ENCODE results near the gene SYNGR4.
"Not testable (repeated sequence)": the region's sequence is repeated elsewhere in the genome, so short reads cannot be mapped to it uniquely, and the experiment has no call there.

Gene SYNGR4

GRCh38 chr19:48371367-48371766 is 7.2 kb downstream of the SYNGR4 start:
- DNase-seq (ENCODE audit: low read depth) = no peak

DNA sequence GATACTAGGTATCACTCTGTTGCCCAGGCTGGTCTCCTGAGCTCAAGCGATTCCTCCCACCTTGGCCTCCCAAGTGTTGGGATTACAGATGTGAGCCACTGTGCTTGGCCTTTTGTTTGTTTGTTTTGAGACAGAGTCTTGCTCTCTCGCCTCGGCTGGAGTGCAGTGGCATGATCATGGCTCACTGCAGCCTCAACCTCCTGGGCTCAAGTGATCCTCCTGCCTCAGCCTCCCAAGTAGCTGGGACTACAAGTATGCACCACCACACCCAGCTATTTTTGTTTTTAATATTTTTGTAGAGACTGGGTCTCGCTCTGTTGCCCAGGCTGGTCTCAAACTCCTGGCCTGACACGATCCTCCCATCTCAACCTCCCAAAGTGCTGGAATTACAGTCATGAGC is 7.6 kb downstream of the SYNGR4 start:
- DNase-seq (ENCODE audit: low read depth) = not testable (repeated sequence)

- no peak for DNase-seq (ENCODE audit: low read depth)
These were observed 8.7 kb downstream of the SYNGR4 start for GRCh38 chr19:48372904-48373303.

DNA sequence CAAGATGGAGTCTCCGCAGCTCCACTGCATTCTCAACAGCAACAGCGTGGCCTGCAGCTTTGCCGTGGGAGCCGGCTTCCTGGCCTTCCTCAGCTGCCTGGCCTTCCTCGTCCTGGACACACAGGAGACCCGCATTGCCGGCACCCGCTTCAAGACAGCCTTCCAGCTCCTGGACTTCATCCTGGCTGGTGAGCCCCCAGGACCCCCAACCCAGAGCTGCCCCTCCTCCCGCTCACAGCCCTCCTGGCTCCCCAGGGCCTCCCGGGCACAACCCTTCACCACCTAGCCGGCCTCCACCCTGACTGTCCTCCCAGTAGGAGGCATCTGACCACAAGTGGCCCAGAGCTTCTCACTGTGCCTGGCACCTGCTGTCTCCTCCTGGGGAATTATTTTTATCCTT is 9.4 kb downstream of the SYNGR4 start:
- DNase-seq (ENCODE audit: low read depth) = no peak

- no peak for DNase-seq (ENCODE audit: low read depth)
These were observed 14.0 kb downstream of the SYNGR4 start for GRCh38 chr19:48378194-48378570.

GRCh38 chr19:48379058-48379457 is 14.9 kb downstream of the SYNGR4 start:
- no peak for DNase-seq (ENCODE audit: low read depth)

DNA sequence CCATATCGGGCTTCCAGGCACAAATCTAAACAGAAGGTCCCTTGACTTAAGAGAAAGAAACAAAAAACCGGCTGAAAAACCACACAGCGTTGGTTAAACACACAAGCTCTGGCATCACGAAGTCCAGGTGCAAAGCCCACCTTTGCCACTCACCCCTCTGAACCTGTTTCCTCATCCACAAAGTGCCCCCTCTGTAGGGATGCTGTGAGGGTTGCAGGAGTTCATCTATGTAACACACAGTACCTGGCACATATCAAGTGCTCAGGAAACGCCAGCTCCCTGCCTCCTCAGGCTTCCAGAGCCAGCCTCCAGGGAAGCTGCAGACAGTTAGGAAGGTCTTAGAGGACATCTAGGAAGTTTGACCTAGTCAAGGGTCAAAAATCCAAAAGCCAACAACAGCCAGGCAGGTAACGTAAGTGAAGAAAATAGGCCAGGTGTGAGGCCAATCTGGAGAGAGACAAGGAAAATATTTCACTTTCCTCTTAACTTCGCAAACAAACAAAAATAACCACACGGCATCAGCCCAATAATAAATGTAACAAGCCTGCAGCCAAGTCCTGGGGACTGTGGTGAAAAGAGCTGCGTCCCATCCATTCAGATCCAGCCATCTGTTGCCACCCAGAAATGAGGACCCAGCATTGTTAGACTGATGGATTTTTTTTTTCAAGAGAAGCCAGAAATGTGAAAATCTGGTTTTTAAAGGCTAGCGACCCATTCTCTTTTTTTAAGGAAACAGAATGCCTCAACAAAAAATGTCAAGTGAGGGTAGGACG is 17.2 kb downstream of the SYNGR4 start:
- DNase-seq (ENCODE audit: low read depth) = no peak

DNA sequence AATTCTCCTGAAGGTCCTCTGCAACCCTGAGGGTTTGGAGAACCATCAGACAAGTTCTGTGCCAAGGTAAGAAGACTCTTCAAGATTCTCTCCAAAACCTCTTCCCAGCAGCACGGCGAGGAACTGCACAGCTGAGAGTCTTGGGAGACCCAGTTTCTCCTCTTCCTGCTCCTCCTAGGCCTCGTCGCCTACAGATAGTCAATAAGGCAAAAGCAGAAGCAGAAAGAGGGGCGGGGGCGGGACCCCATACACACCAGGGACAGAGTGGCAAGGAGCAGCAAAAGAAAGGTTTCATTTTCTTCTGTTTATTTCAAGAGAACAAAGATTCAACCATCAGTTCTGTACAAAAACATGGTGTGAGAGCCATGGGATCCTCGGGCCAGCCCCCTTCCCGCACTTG is 18.1 kb downstream of the SYNGR4 start:
- DNase-seq (ENCODE audit: low read depth) = no peak

GRCh38 chr19:48385461-48386087 is 21.4 kb downstream of the SYNGR4 start:
- no peak for DNase-seq (ENCODE audit: low read depth)

DNA sequence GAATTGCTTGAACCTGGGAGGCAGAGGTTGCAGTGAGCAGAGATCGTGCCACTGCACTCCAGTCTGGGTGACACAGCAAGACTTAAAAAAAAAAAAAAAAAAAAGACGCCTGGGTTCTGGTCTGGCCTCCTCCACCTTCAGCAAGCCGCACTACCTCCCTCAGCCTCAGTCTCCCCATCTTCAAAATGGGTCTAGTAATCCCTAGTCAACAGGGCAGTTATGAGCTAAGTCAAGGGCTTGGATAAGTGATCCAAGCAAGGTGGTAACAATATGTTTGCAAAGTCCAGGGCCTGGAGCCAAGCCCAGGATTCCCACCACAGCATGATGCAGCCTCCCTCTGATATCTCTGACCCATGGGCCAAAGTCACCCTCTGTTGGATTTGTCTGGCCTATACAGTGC is 22.8 kb downstream of the SYNGR4 start:
- no peak for DNase-seq (ENCODE audit: low read depth)

- no peak for DNase-seq (ENCODE audit: low read depth)
These were observed 26.3 kb downstream of the SYNGR4 start for GRCh38 chr19:48390188-48391099.

DNA sequence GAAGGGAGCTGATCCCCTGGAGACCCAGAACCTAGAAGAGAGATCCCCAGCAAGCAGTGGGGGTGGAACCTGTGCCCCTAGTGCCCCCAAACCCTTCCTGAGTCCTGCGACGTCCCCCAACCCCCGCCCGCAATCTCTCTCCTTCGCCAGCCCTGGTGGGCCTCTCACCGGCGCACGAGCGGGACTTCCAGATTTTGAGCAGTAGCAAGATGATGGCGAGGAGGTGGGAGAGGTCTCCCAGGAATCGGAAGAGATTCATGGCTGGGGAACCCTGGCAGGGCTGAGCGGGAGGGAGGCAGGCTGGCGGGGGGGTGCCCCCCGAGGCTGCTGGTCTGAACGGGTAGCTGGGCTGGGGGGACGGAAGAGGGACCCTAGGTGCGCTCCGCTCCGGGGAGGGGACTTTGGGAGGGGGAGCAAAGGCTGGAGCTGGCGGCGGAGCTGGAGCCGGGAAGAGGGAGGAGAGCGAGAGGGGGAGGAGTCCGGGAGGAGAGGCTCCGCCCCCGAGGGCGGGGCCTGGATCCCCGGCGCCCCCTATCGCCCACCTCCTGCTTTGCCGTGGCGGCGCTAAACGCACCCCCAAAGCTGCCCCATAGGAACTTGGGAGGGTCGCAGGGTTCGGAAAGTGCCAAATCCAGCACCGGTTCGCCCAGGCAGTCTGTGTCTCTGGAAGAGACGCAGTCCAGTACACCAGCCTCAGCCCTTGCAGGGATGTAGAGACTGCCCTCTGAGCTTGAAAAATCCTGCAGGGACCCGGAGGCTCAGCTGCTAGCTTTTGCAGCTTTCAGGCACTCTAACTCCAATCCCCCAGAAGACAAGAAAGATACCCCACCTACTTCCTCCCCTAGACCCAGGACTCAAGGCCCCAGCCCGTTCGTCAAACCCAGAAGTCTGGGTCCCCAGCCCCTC is 27.2 kb downstream of the SYNGR4 start, which contains the start of gene KDELR1:
Gene KDELR1, minus strand, starts transcription at position 452 of the 906 bp plus-strand sequence. Its CDS starts 193 bp downstream, at position 259.
- no peak for DNase-seq (ENCODE audit: low read depth)

- not testable (repeated sequence) for DNase-seq (ENCODE audit: low read depth)
These were observed 27.8 kb downstream of the SYNGR4 start for GRCh38 chr19:48392006-48392344.

DNA sequence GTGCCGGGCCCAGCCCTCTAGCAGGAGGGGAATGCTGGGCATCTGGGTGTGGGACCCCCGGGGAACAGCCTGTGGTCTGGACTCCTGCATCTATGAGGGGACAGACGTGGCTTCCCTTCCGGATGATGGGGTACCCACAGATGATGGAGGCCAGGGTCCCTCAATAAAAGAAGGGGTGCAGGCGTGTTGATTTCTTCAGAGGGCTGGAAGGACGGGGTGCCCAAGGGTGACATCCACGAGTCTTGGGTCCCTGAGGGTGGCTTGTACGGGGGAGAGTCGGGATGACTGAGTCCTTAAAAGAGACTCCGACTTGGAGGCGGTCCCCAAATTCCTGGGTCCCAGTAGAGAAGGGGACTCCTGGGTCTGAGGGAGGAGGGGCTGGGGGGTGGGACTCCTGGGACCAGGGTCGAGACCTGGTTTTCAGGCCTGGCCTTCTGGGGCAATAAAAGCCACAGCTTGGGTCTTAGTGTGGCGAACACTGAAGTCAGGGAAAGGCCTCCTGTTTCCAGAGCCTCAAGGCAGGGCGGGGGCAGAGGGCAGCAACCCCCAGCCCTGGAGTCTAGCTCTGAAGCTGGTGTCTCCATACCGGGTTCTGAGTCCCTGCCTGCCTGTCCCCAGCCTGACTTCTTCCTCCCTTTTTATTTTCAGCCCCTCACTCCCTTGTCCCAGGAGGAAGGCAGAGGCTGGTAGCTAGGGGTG is 28.8 kb downstream of the SYNGR4 start:
- DNase-seq (ENCODE audit: low read depth) = no peak

- no peak for DNase-seq (ENCODE audit: low read depth)
These were observed 29.6 kb downstream of the SYNGR4 start, which contains the start of gene GRIN2D for GRCh38 chr19:48393559-48394330. Gene GRIN2D, plus strand, starts transcription at chr19:48393668. Its CDS starts 4,725 bp downstream, at chr19:48398393.

DNA sequence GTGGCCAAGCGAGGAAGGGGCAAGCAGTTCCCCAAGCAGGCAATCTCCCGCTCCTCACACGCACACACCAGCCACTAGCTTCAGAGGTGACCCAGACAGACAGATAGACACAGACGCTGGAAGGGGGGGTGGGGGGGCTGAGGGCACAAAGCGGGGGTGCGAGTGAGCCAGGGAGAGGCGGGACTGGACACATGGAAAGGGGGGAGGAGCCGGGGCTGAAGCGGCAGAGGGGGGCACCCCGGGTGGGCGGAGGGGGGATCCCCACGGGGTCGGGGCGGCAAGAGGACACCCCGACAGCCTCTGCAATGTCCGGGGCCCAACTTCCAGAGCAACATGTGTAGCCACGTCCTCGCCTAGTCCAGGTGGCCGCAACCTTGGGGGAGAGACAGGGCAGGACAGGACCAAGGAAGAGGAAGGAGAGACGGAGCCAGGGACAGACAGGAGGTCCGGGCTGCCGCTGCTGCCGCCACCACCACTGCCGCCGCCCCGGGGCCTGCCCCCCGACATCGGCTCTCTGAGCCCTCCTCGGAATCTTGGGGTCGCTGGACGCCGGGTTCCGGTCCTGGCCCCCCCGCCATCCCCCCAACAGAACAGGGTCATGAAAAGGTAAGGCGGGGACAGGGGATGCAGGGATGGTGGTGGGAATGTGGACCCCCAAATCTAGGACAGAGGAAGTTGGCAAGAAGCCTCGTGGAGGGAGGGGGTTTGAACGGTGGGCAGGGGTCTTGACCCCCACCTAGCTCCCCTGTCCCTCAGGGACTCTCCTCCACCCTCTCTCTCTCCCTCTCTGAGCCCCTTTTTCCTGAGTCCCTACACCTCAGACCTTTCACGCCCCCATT is 30.4 kb downstream of the SYNGR4 start:
- no peak for DNase-seq (ENCODE audit: low read depth)

- DNase-seq (ENCODE audit: low read depth) = no peak
These were observed 30.9 kb downstream of the SYNGR4 start for GRCh38 chr19:48395170-48395455.

- no peak for DNase-seq (ENCODE audit: low read depth)
These were observed 31.3 kb downstream of the SYNGR4 start for GRCh38 chr19:48395499-48395898.

GRCh38 chr19:48396016-48396823 is 32.1 kb downstream of the SYNGR4 start:
- DNase-seq (ENCODE audit: low read depth) = no peak

All from GM04504 (cell line).